ENCODE measurements around the gene PCARE.
"Not testable (repeated sequence)": the region's sequence is repeated elsewhere in the genome, so short reads cannot be mapped to it uniquely, and the experiment has no call there.

Gene PCARE

GRCh38 chr2:29074411-29074810, at the start of gene PCARE:
TSS of gene PCARE (minus strand) at chr2:29074523. CDS start at chr2:29074261, 262 bp downstream.
- no peak for DNase-seq

- DNase-seq: no peak
Measured at GRCh38 chr2:29123617-29124349, 49.5 kb upstream of the PCARE start.

DNA sequence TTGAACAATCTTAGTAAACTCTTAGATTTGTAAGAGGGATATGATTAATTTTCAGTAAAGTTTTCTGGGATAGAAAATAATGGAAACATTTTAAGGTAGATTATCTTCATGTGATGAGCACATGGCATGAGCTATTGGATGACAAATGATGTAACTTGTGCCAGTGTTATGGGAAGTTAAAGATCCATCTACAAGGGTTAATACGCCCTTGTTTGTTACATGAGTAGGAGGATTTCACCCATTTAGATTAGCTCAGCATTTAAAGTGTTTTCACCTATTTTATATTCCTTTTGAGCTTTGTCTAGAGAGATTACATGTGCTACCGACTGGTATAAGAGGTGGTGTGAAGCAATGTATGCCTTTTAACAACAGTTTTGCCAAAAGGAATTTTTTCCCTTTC, 46.5 kb upstream of the PCARE start:
- DNase-seq: no peak

DNA sequence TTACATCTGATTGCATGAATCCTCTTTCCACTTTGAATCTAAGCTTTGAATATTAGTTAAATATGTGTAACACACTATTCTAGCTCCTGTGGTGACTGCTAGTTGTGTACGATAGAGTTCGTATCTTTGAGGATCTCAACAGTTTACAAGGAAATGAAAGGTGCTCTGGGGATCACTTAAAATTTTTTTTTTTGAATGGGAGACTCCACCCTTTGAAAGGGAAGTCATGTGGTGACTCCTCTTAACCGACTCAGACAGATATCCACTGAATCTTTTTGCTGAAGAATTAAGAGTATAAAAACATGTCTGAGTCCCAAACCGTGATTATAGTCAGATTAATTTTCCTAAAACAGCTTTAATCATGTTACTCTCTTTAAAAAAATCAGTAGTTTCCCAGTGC, 44.9 kb upstream of the PCARE start:
- no peak for DNase-seq

DNA sequence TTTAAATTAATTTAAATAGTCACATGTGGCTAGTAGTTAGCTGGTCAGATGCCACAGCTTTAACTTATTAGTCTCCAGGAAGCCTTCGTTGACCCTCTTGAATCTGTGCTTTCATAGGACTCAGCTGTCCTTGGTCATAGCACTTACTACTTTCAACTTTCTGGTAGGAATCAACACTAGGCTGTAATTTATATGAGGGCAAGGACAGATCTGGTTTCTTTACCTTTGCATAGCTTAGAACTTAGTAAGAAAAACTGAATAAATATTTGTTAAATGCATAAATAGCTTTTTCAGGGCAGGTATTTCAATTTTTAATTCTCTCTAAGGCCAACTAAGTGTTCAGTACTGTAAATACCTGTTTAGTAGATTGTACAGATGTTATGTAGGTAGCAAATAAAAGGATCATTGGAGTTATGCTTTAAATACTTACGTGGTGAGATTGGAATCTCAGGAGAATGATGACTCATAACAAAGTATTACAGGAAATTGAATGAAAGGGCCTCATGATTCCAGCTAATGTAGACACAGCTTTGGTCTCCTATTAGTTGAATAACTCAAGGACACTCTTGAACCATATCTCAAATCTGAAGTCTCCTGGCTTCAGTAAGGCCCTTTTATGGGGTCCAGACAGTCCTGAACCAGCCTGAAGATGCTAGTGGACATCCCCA, 43.4 kb upstream of the PCARE start:
- no peak for DNase-seq

DNA sequence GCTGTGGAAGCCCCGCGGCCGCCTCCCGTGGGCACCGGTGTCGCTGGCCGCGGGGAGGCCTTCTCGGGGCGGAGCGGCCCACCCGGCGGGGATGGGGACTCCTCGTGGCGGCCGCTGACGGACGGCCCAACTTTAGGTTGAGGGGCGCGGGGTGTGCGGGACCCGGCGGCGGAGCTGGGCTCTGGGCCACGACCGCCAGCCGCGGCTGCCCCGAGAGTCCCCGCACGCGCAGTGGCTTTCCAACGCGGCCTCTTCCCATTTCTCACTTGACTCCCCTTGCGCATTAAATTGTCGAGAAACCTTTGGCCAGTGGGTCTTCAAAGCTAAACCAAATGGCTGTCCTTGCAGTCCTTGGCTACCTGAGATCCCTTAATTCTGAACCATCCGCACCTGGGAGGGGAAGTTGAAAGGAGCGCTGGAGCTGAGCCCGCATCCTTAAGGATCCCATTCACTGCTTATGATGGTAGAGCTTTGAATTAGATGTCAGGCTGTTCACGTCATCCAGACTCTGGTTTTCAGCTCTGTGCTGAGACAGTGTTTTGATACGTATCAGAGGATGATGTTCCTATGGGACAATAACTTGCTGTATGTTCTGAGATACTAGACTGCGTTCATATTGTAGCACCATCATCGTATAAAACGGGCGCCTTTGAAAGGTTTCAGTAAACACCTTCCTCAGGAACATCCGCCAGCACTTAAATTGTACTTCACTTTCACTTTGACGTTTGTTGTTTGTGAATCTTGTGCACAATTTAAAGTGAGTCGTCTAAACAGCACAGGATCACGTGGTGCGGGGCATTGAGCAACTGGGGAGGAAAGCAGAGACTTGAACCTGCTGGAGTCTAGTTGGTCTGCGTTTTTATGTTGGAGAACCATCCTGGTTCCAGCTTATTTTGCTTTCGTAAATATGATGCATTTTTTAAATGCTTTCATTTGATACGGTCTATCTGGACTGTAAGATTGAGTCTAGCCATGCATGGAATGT, 41.8 kb upstream of the PCARE start:
- DNase-seq: no peak

- no peak for DNase-seq
Measured at GRCh38 chr2:29114946-29115609, 40.8 kb upstream of the PCARE start, which contains the start of gene CLIP4. TSS of gene CLIP4 (plus strand) at chr2:29115415. CDS start at chr2:29121389, 5,974 bp downstream.

DNA sequence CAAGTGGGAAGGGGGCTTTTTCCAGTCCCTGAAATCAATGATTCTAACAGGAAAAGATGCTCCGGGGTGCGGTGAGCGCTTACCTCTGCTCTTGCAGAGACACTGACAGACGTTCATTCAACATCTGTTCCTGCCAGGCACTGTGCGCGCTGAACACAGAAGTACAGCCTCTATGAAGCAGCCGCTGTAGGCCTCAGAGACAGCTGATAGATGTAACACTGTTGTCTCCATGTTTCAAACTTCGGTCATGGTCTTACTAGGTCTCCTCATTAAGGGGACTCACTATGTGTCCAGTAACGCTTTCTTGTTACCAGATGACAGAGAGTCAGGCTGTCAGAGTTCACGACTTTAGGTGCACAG, 40.2 kb upstream of the PCARE start:
- no peak for DNase-seq

DNA sequence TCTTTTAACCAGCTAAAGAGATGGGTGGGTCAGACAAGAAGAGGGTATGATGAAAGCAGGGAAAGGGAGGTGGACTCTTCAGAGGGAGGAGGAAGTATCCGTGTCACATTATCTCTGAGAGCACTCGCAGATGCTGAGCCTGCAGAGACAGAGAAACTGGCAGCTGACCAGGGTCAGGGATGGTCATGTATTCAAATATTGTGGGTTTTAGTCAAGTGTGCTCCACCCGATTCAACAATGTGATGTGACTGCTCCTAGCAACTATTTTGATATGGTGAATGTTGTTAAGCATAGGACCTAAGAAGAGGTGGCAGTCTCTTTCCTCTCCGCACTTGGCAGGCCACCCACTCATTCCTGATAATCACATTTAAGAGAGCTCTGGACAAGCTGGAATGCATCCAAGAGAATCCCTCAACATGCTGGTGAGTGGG, 39.6 kb upstream of the PCARE start:
- peak; percentile 67 for DNase-seq

GRCh38 chr2:29113027-29113686, 38.8 kb upstream of the PCARE start:
- DNase-seq: no peak

GRCh38 chr2:29112379-29112778, 38.1 kb upstream of the PCARE start:
- no peak for DNase-seq

- no peak for DNase-seq
Measured at GRCh38 chr2:29110916-29111535, 36.7 kb upstream of the PCARE start.

GRCh38 chr2:29109246-29109645, 34.9 kb upstream of the PCARE start:
- DNase-seq: no peak

DNA sequence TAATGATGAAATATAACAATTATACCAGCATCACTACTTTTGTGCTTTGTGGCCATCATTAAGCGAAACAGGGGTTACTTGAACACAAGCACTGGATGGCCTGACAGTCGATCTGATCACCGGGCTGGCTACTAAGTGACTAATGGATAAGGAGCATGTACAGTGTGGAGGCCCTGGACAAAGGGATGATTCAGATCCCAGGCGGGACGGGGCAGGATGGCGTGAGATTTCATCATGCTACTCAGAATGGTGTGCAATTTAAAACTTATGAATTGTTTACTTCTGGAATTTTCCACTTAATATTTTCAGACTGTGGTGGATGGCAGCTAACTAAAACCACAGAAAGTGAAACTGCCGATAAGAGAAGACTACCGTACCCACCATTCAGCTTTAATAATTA, 33.9 kb upstream of the PCARE start:
- DNase-seq: no peak

GRCh38 chr2:29107547-29107946, 33.2 kb upstream of the PCARE start:
- not testable (repeated sequence) for DNase-seq

DNA sequence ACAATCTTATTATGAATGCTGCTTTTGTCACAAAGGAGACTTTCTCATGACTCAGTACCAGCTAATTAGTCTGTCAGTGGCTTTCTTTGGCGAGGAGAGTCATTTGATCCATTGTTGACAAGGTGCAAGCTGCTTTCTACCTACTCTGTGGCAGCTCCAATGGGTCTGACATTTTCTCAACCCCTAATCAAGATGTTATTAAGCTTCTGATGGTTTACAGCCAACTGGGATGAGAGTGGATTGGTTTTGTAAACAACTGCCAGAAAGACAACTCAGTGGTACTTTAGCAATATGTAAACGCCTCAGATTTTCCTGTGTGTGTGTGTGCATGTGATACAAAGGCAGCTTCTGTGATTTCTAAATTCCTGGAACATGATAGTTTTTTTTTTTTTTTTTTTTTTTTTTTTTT, 32.7 kb upstream of the PCARE start:
- DNase-seq: no peak

DNA sequence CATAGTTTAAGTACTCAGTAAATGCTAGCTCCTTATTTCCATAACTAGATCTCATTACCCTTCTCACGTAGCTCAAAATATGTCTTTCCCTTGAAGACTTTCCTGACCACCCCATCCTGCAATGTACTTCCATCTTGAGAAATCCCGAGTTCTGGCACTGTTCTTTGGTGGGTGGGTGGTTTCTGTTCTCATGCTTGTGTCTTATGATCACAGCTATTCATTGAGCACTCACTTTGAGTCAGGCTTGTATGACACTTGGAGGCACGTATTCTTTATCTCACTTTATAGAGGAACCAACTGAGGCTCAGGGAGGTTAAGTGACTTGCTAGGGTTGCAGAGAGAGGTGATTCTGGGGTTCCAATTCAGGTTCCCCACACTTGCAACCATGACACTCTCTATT, 31.9 kb upstream of the PCARE start:
- DNase-seq: no peak

- DNase-seq: no peak
Measured at GRCh38 chr2:29105375-29105774, 31.1 kb upstream of the PCARE start.

GRCh38 chr2:29104688-29105087, 30.4 kb upstream of the PCARE start:
- DNase-seq: no peak

DNA sequence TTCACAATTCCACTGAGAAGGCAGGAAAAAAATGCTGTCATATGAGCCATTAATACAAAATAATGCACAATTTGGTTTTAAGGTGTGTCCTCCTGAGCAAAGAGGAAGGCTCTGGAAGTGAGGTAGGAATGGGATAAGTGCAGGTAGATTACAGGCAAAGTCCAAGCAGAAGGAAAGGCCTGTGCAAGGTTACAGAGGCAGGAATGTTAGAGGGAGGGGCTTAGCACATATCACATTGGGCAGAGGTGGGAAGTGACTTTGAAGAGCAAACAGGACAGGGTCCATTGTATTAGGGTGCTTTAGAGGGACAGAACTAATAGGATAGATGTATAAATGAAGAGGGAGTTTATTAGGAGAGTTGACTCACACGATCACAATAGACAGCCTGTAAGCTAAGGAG, 26.2 kb upstream of the PCARE start:
- no peak for DNase-seq

DNA sequence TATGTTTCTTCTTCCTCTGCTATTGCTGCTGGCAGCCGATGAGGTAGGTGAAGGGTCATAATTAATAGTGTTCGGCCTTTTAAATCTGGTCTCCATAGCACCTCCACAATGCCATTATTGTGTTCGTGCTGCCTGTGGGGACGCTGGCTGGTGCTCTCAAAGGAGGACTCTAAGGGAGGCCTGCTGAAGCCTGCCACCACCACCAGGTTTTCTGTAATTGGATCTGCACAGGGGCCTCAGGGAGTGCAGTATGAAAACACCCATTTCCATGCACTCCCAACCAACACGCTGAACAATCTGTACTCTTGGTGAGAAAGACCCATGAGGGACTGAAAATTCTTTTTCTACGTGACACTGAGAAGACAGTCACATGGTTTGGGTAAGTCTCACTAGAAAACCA, 23.2 kb upstream of the PCARE start:
- no peak for DNase-seq

- DNase-seq: no peak
Measured at GRCh38 chr2:29096969-29097368, 22.6 kb upstream of the PCARE start.
